HG03460 (cell line): ENCODE measurements around the gene PROM2.

ENCODE experiments used
- ATAC-seq: cut with Tn5 transposase; IDR thresholded peaks from one replicate; pipeline ENCODE4 v1.9.1; 2021; ENCODE audit not compliant: unreplicated experiment

Gene PROM2

GRCh38 chr2:95319481-95320343 is 45.5 kb downstream of the PROM2 start:
- ATAC-seq = no peak

GRCh38 chr2:95320344-95320712 is 46.1 kb downstream of the PROM2 start:
- no peak for ATAC-seq

- no peak for ATAC-seq
These were observed 46.9 kb downstream of the PROM2 start for GRCh38 chr2:95320986-95321767.

- no peak for ATAC-seq
These were observed 49.3 kb downstream of the PROM2 start for GRCh38 chr2:95323347-95324155.

- ATAC-seq = no peak
These were observed 50.8 kb downstream of the PROM2 start for GRCh38 chr2:95325026-95325425.

- ATAC-seq = no peak
These were observed 51.6 kb downstream of the PROM2 start for GRCh38 chr2:95325590-95326432.

GRCh38 chr2:95326433-95327140 is 52.3 kb downstream of the PROM2 start:
- no peak for ATAC-seq

GRCh38 chr2:95327861-95328260 is 53.6 kb downstream of the PROM2 start:
- no peak for ATAC-seq

- ATAC-seq = no peak
These were observed 54.3 kb downstream of the PROM2 start for GRCh38 chr2:95328358-95329125.

GRCh38 chr2:95329401-95329800 is 55.2 kb downstream of the PROM2 start:
- no peak for ATAC-seq

GRCh38 chr2:95329891-95330793 is 55.9 kb downstream of the PROM2 start:
- no peak for ATAC-seq

- ATAC-seq = no peak
These were observed 56.6 kb downstream of the PROM2 start for GRCh38 chr2:95330794-95331338.

GRCh38 chr2:95331606-95332005 is 57.4 kb downstream of the PROM2 start:
- ATAC-seq = no peak

GRCh38 chr2:95332036-95332435 is 57.8 kb downstream of the PROM2 start:
- no peak for ATAC-seq

GRCh38 chr2:95333056-95333455 is 58.8 kb downstream of the PROM2 start:
- no peak for ATAC-seq

- no peak for ATAC-seq
These were observed 59.7 kb downstream of the PROM2 start for GRCh38 chr2:95333888-95334338.

GRCh38 chr2:95334916-95335641 is 60.8 kb downstream of the PROM2 start:
- ATAC-seq = no peak
